ENCODE data around the gene AP2A1. TPM values are rescaled to one million over a fixed set of nuclear protein-coding genes. Genes with fewer than 3 reads are reported as not detected.

The AP2A1 gene
- total and polyA plus RNA-seq, 2 donors (not counting 3 experiments of a cell fraction or from before 2014, with no cell fraction given), result 108 to 113 TPM

GRCh38 chr19:49827034-49827433 is 60.2 kb downstream of the AP2A1 start:
- Histone ChIP-seq H3K4me2 (ENCODE audit: insufficient read depth, low read length) (no peak overlapping the region), H3K9ac (replicated peaks; ENCODE audit: extremely low read depth, insufficient read depth, low read length) (no peak overlapping the region), H3K9me1 (replicated peaks; ENCODE audit: control insufficient read depth, extremely low read depth, insufficient read depth, low read length) (no peaks in the 10 kb centered on the region), H3K36me3 (ENCODE audit: control insufficient read depth in 2 of 2, extremely low read depth in 1 of 2, insufficient read depth in 2 of 2, low read length in 2 of 2) (peaks cover 7 to 39% of the 10 kb centered on the region in 2 experiments), H3K9me3 (replicated peaks; ENCODE audit: control insufficient read depth, insufficient read depth, low read length) (no peaks in the 10 kb centered on the region), H3K27ac (ENCODE audit: insufficient read depth, low read depth, low read length) (no peak overlapping the region), H3K79me2 (ENCODE audit: control insufficient read depth, insufficient read depth, low read length) (peaks cover 4% of the 10 kb centered on the region), H2AFZ (ENCODE audit: low read depth, low read length) (no peak overlapping the region), H3K27me3 (ENCODE audit: control insufficient read depth in 2 of 2, insufficient read depth in 2 of 2, low read length in 2 of 2) (no peaks in the 10 kb centered on the region), H3K4me3 (replicated peaks in 1 of 3; ENCODE audit: insufficient read depth in 1 of 3, low read depth in 1 of 3, low read length in 3 of 3) (no peak overlapping the region), H3K4me1 (ENCODE audit: control insufficient read depth, extremely low read depth, insufficient read depth, low read length) (no peaks in the 10 kb centered on the region), H4K20me1 (replicated peaks; ENCODE audit: control insufficient read depth, extremely low read depth, insufficient read depth, low read length) (no peaks in the 10 kb centered on the region)
- BruUV-seq (replicated peaks), result no TSS peak
- intact Hi-C loops (cut with micrococcal nuclease) (no loop called here), dilution Hi-C loops (cut with MboI; ENCODE audit: extremely low pct_ligation_motif_present, low sequenced_read_pairs) (no loop called here)
- ChIA-PET CTCF (no interaction called here), POLR2A (no interaction called here)
- FAIRE-seq, result no peak
- TF ChIP-seq JUN (IDR thresholded peaks at IDR 0.05; ENCODE audit: borderline replicate concordance, insufficient read depth, insufficient read length, low read depth), result no peak
- TF ChIP-seq FOS (IDR thresholded peaks at IDR 0.05; ENCODE audit: borderline replicate concordance, insufficient read depth, low read length), result no peak
- no peak for TF ChIP-seq EZH2 (IDR thresholded peaks at IDR 0.05; ENCODE audit: borderline replicate concordance, low read depth, low read length, severe bottlenecking)
- no peak for TF ChIP-seq CTCF (IDR thresholded peaks at IDR 0.05; ENCODE audit: extremely low read depth in 1 of 2, insufficient read depth in 1 of 2, low read depth in 1 of 2, low read length in 2 of 2)
- TF ChIP-seq POLR2A (IDR thresholded peaks at IDR 0.05; ENCODE audit: low read depth, low read length), result no peak
- no peak for TF ChIP-seq MYC (IDR thresholded peaks at IDR 0.05; ENCODE audit: low read depth, low read length)
- TF ChIP-seq MAX (IDR thresholded peaks at IDR 0.05; ENCODE audit: insufficient read depth, insufficient read length), result no peak
- TF ChIP-seq GATA2 (IDR thresholded peaks at IDR 0.05; ENCODE audit: insufficient read depth, insufficient read length, low read depth, low read length), result no peak
- TF ChIP-seq POLR2AphosphoS5 (IDR thresholded peaks at IDR 0.05; ENCODE audit: insufficient read depth, low read depth, low read length), result no peak
- no peak for DNase-seq (ENCODE audit: low read depth, low spot score)
